Inferior parietal cortex (tissue), 1 donor: Measurements from ENCODE around the gene PCBP2.
"Not testable (repeated sequence)": the region's sequence is repeated elsewhere in the genome, so short reads cannot be mapped to it uniquely, and the experiment has no call there.

Experiments
- DNase-seq: peaks from one replicate; pipeline ENCODE4 v3.0.0-alpha.2; 2016; ENCODE audit errors: extremely low spot score

PCBP2 gene

GRCh38 chr12:53451661-53452158, at the start of gene PCBP2:
PCBP2 (plus strand) TSS chr12:53452102; CDS start chr12:53454801, 2,699 bp downstream.
- DNase-seq: peak; percentile 99

GRCh38 chr12:53402351-53402750, 49.6 kb upstream of the PCBP2 start:
- DNase-seq: not testable (repeated sequence)

- DNase-seq: no peak
These were observed 49.0 kb upstream of the PCBP2 start for GRCh38 chr12:53402871-53403270.

DNA sequence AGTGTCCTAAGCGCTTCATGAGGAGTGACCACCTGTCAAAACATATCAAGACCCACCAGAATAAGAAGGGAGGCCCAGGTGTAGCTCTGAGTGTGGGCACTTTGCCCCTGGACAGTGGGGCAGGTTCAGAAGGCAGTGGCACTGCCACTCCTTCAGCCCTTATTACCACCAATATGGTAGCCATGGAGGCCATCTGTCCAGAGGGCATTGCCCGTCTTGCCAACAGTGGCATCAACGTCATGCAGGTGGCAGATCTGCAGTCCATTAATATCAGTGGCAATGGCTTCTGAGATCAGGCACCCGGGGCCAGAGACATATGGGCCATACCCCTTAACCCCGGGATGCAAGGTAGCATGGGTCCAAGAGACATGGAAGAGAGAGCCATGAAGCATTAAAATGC, 41.0 kb upstream of the PCBP2 start:
- DNase-seq: no peak

DNA sequence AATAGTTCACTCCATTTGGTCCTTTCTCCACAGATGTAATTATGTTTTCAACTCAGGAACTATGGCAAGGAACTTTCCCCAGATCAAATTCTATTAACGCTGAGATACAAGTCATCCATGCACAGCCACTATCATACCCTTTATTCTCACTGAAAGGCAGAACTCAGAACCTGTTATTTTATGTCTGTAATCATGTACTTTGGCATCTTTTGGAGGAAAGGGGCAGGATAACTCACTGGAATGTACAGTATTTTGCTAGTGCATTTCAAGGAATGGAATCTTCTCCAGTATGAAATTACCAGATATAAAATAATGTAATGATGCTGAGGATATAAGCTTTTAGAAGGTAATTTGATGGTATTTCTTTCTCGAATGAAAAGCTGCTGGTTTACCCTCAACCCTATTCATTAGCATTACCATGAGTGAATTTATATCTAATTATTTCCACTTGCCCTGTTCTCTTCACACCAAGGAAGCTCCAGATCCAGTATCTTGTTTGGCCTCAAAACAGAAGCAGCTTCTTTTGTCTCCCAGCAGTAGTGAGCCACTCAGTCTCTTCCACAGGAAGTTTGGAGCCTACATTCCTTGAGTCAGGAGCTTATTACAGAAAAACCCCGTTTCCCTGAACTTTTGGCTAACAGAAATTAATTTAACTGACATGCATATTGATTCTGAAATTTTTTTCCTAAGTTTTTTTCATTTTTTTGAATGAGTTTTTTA, 38.3 kb upstream of the PCBP2 start:
- DNase-seq: no peak

DNA sequence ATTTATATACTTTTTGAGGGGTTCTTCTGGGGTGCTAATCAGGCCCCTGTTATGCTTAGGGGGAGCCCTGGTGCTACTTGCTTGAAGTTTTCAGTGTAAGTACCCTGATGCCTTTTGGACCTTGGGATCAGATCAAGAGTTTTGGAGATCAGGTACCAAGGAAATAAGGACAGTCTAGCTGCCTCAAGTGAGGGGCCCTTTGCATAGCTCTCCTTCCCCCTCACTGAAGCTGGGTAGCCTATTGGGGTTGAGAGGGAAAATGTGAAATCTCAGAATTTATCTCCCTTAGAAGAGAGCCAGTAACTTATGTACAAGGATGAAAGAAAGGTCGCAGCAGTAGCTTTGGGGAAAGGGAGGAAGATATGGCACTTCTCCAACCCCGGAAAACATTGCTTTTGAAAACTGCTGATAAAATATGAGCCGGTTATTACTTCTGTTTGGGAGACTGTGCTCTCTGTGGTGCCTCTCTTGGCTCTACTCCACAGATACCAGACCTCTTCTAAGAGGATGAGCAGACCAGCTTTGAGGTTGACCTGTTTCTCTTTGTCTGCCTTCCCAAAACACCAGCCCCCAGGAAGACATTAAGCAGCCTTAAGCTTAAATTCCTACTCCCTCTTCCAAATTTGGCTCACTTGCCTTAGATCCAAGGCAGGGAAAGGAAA, 37.0 kb upstream of the PCBP2 start:
- no peak for DNase-seq

- DNase-seq: not testable (repeated sequence)
These were observed 36.0 kb upstream of the PCBP2 start for GRCh38 chr12:53415752-53416389.

- not testable (repeated sequence) for DNase-seq
These were observed 34.5 kb upstream of the PCBP2 start for GRCh38 chr12:53417291-53417816.

- DNase-seq: no peak
These were observed 33.7 kb upstream of the PCBP2 start for GRCh38 chr12:53418221-53418620.

- no peak for DNase-seq
These were observed 32.1 kb upstream of the PCBP2 start for GRCh38 chr12:53419756-53420155.

- not testable (repeated sequence) for DNase-seq
These were observed 29.7 kb upstream of the PCBP2 start for GRCh38 chr12:53422247-53422646.

GRCh38 chr12:53423597-53423996, 28.3 kb upstream of the PCBP2 start, which contains the start of gene AMHR2:
AMHR2 (plus strand) TSS chr12:53423855; CDS start chr12:53423935, 80 bp downstream.
- no peak for DNase-seq

- DNase-seq: no peak
These were observed 27.0 kb upstream of the PCBP2 start for GRCh38 chr12:53424626-53425514.

- no peak for DNase-seq
These were observed 26.3 kb upstream of the PCBP2 start for GRCh38 chr12:53425515-53426150.

DNA sequence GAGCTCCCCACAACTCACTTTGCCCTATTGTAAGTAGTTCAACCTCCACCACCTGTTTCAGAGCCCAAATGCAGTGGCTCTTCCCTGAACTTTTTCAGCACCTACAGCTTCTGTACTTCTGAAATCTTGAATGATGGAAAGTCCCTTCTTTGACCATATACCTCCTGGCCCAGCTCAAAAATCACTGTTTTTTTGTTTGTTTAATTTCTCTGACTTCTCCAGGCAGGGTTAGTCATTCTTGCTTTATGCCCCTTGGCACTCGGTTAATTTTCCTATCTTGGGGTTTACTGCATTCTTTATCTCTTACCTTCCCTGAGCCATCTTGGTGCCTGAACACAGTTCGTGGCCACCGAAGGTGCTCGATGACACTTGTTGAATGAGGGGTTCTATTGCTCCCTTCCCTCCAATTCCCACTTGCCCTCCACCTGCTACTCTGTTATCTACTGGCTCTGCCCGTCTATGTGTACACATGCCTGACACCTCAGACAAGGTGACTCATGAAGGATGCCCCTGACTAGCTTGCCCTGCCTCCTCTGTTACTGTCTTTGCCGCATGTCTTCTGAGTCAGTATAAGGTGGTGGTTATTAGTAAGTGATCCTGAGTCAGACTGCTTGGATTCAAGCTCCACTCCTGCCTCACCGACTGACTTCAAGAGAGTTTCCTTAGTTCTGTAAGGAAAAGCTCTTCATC, 23.9 kb upstream of the PCBP2 start:
- DNase-seq: no peak

GRCh38 chr12:53428741-53429140, 23.2 kb upstream of the PCBP2 start:
- DNase-seq: no peak

DNA sequence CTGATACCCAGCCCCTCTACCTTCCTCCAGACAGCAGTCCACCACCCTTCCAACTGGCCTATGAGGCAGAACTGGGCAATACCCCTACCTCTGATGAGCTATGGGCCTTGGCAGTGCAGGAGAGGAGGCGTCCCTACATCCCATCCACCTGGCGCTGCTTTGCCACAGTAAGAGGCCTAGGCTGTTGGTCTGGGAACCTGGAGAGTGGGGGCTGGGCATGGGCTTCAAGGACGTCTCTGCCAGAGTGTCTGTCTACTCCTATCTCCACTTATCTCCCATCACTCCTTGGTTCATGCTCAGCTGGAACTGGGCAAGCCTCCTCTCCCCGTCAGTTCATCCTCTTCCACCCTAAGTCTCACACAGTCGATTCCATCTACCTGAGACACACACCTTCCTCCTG, 21.8 kb upstream of the PCBP2 start:
- no peak for DNase-seq

- no peak for DNase-seq
These were observed 20.7 kb upstream of the PCBP2 start for GRCh38 chr12:53431187-53431586.

DNA sequence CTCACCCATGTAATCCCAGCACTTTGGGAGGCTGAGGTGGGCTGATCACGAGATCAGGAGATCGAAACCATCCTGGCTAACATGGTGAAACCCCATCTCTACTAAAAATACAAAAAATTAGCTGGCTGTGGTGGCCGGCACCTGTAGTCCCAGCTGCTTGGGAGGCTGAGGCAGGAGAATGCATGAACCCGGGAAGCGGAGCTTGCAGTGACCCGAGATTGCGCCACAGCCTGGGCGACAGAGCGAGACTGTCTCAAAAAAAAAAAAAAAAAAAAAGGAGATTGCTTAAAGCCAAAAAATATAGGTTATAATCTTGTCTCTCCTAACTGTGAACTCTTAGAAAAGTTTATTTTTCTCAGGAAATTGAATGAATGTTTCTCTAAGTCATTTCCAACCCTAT, 16.6 kb upstream of the PCBP2 start:
- DNase-seq: not testable (repeated sequence)

DNA sequence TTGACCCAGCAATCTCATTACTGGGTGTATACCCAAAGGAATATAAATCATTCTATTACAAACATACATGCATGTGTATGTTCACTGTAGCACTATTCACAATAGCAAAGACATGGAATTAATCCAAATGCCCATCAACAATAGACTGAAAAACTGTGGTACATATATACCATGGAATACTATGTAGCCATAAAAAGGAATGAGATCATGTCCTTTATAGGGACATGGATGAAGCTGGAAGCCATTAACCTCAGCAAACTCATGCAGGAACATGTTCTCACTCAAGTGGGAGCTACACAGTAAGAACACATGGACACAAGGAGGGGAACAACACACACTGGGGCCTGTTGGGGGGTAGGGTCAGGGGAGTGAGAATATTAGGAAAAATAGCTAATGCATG, 12.3 kb upstream of the PCBP2 start:
- not testable (repeated sequence) for DNase-seq
